K562 (cell line): ENCODE data around the gene CCND3. TPM values are rescaled to one million over a fixed set of nuclear protein-coding genes. Genes with fewer than 3 reads are reported as not detected.

Source experiments
- CBX8 ChIP-seq: fragments of 200-600 bp; sonication (generic); IDR thresholded peaks from 2 replicates; pipeline ENCODE4 v1.6.1; 2012; ENCODE audit warnings: borderline replicate concordance, mixed run types, low read depth, mild to moderate bottlenecking, moderate library complexity, mixed read lengths, low read length, control low read depth, inconsistent platforms; ENCODE audit not compliant: poor library complexity, severe bottlenecking; ENCODE audit errors: extremely low read depth
- DDX20 ChIP-seq: fragments of 450-650 bp; IDR thresholded peaks from 2 replicates; pipeline ENCODE4 v1.6.1; 2016; ENCODE audit warnings: missing genetic modification characterization, low read depth, mild to moderate bottlenecking, missing compliant biosample characterization, moderate library complexity
- ESRRA ChIP-seq: fragments of 450-650 bp; IDR thresholded peaks from 2 replicates; pipeline ENCODE4 v1.6.1; 2014; ENCODE audit warnings: low read depth, mild to moderate bottlenecking, moderate library complexity, borderline replicate concordance
- GATAD2B ChIP-seq: fragments of 450-650 bp; IDR thresholded peaks from 2 replicates; pipeline ENCODE4 v1.6.1; 2017; ENCODE audit warnings: mild to moderate bottlenecking, borderline replicate concordance
- HMG20A ChIP-seq: fragments of 450-650 bp; formaldehyde crosslinking; conservative IDR thresholded peaks from 2 replicates; pipeline ENCODE4 v1.4.0; 2020; ENCODE audit warnings: mild to moderate bottlenecking, mixed read lengths
- KDM4B ChIP-seq, 2 experiments: fragments of 450-650 bp in 1 of 2; sonication (generic) in 1 of 2; IDR thresholded peaks; 2 replicates each; pipeline ENCODE4 v1.6.1; 2016 to 2017; ENCODE audit warnings: borderline replicate concordance in 2 of 2, antibody characterized with exemption in 1 of 2, low read depth in 1 of 2, mild to moderate bottlenecking in 1 of 2
- MEF2A ChIP-seq: IDR thresholded peaks from 2 replicates; pipeline ENCODE4 v1.6.1; 2011; ENCODE audit warnings: low read depth, mild to moderate bottlenecking, low read length, moderate library complexity; ENCODE audit not compliant: control insufficient read depth
- NCOA2 ChIP-seq, 2 experiments: fragments of 450-650 bp; IDR thresholded peaks; 2 replicates each; pipeline ENCODE4 v1.6.1; 2018; ENCODE audit warnings: mild to moderate bottlenecking in 2 of 2, moderate library complexity in 1 of 2; ENCODE audit not compliant: partially characterized antibody in 2 of 2
- PRMT5 ChIP-seq: sonication (generic); formaldehyde crosslinking; IDR thresholded peaks from 2 replicates; pipeline ENCODE4 v1.5.0; 2020; ENCODE audit warnings: missing genetic modification reagents
- SAFB2 ChIP-seq: fragments of 200-400 bp; formaldehyde crosslinking; IDR thresholded peaks from 2 replicates; pipeline ENCODE4 v1.6.1; 2018; ENCODE audit warnings: borderline replicate concordance, low read length, low read depth, moderate library complexity; ENCODE audit not compliant: severe bottlenecking
- SMAD1 ChIP-seq: fragments of 150-350 bp; IDR thresholded peaks from 2 replicates; pipeline ENCODE4 v1.6.1; 2014; ENCODE audit warnings: low read length, low read depth; ENCODE audit not compliant: partially characterized antibody
- SMAD4 ChIP-seq: fragments of 250-450 bp; sonication (Bioruptor Pico); conservative IDR thresholded peaks from 2 replicates; pipeline ENCODE4 v1.8.0; 2021; ENCODE audit warnings: inconsistent platforms, mild to moderate bottlenecking, moderate library complexity
- TAL1 ChIP-seq: fragments of 450-650 bp; IDR thresholded peaks from 2 replicates; pipeline ENCODE4 v1.6.1; 2016; ENCODE audit warnings: mild to moderate bottlenecking
- U2AF2 ChIP-seq: fragments of 200-400 bp; formaldehyde crosslinking; optimal IDR thresholded peaks from 2 replicates; pipeline ENCODE3; 2017; ENCODE audit warnings: low read depth, mild to moderate bottlenecking, low read length
- ZFX ChIP-seq: sonication (generic); formaldehyde crosslinking; IDR thresholded peaks from 2 replicates; pipeline ENCODE4 v1.8.0; 2022; ENCODE audit warnings: mild to moderate bottlenecking, missing genetic modification reagents, moderate library complexity
- ZHX1 ChIP-seq: fragments of 150-350 bp; conservative IDR thresholded peaks from 2 replicates; pipeline ENCODE4 v1.6.1; 2014; ENCODE audit warnings: low read length
- ZNF24 ChIP-seq: fragments of 450-650 bp; IDR thresholded peaks from 2 replicates; pipeline ENCODE4 v1.6.1; 2016
- ZNF699 ChIP-seq: fragments of 250-450 bp; sonication (Bioruptor Pico); IDR thresholded peaks from 2 replicates; pipeline ENCODE4 v1.8.0; 2021; ENCODE audit warnings: mild to moderate bottlenecking, moderate library complexity; ENCODE audit not compliant: insufficient replicate concordance
- ZNF766 ChIP-seq: fragments of 200-800 bp; sonication (Bioruptor generic); conservative IDR thresholded peaks from 2 replicates; pipeline ENCODE4 v1.6.1; 2016; ENCODE audit warnings: missing genetic modification characterization, missing compliant biosample characterization
- polyA plus RNA-seq, 8 experiments: library from polyadenylated mRNA; depleted of rRNA in 4 of 8; stranded (reverse) in 5 of 8; unstranded in 3 of 8; fragments of >200 nt; fragmentation: Nextera tagmentation in 2 of 8; fragmentation: Illumina TruSeq in 1 of 8; extraction: Ambion mirVana in 2 of 8; extraction: Trizol in 1 of 8; gene quantifications; 2 replicates each; pipeline versions ENCODE4 v1.2.1 to v1.2.3, GENCODE V29; 2011 to 2014; ENCODE audit warnings: inconsistent platforms in 1 of 8, missing spikeins in 1 of 8
- total RNA-seq, 7 experiments: library from RNA; depleted of rRNA in 6 of 7; stranded (reverse); fragments of >200 nt in 6 of 7; fragmentation: Illumina TruSeq in 2 of 7; extraction: Trizol in 2 of 7; gene quantifications; 2 replicates each; pipeline versions ENCODE4 v1.2.1 to v1.2.3, GENCODE V29; 2011 to 2021; ENCODE audit warnings: low replicate concordance in 1 of 7
- TF ChIP-seq, protein P1 (sequence below): fragments of 450-650 bp; formaldehyde crosslinking; conservative IDR thresholded peaks from 2 replicates; pipeline ENCODE4 v1.4.0; 2022; ENCODE audit warnings: mild to moderate bottlenecking, missing genetic modification characterization

Gene CCND3
- total and polyA plus RNA-seq, 9 of the 15 experiments (the other 6 are each of a cell fraction or from before 2014, with no cell fraction given), result 21.5 to 204 (median 97.4) TPM

DNA sequence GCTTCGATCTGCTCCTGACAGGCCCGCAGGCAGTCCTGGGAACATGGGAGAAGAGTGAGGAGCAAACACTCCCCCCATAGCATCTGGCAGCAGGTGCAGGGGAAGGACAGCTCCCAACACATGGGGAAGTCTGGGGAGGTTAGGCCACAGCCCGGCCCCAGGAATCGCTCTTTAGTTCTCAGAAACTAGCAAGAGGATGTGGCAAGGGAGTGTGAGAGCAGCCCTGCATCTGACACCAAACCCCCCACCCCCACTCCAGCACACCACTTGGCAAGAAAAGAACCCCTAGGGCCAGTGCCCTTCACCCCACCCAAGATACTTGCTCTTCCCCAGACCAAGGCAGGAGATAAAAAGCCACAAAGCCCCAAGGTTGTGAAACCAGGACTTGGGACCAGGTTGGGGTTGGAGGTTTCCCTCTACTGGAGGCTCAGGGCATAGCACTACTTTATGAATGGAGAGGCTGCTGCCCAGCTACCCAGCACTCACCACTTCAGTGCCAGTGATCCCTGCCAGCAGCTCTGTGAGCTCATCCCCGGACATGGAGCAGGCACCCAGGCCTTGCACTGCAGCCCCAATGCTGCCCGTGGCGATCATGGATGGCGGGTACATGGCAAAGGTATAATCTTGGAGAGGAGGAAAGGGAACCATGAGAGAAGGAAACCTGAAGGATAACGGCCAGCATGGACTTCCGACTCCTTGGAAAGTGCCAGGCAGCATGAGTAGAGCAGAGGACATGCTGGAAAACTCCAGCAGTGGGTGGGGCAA is 5.4 kb downstream of the CCND3 start (continued):
- TF ChIP-seq KDM4B (IDR thresholded peaks at IDR 0.05; ENCODE audit: borderline replicate concordance in 2 of 2, low read depth in 1 of 2) (0 out of 4 replicates have a peak, but pooled peaks of 1 of the 2 experiments have one; percentile 25), U2AF2 (no peak), ZHX1 (no peak), ZNF24 (no peak; the same call in 1 of the 2 replicates), GATAD2B (peak; percentile 80; the same call in 1 of the 2 replicates), NCOA2 (IDR thresholded peaks at IDR 0.05; ENCODE audit: partially characterized antibody in 2 of 2) (no peak), HMG20A (no peak), SMAD1 (peak; percentile 74), ZNF699 (CRISPR knock-in tag) (no peak), ZFX (CRISPR knock-in tag) (no peak), ZNF766 (peak; percentile 91; the same call in 1 of the 2 replicates), SMAD4 (CRISPR knock-in tag) (peak; percentile 91), CBX8 (no peak), MEF2A (0 out of 2 replicates have a peak, but pooled peaks have one; percentile 41), DDX20 (tag) (no peak), SAFB2 (no peak), PRMT5 (CRISPR knock-in tag) (no peak), ESRRA (peak; percentile 92; the same call in 1 of the 2 replicates), TAL1 (peak; percentile 56)
- TF ChIP-seq, protein P1, sequence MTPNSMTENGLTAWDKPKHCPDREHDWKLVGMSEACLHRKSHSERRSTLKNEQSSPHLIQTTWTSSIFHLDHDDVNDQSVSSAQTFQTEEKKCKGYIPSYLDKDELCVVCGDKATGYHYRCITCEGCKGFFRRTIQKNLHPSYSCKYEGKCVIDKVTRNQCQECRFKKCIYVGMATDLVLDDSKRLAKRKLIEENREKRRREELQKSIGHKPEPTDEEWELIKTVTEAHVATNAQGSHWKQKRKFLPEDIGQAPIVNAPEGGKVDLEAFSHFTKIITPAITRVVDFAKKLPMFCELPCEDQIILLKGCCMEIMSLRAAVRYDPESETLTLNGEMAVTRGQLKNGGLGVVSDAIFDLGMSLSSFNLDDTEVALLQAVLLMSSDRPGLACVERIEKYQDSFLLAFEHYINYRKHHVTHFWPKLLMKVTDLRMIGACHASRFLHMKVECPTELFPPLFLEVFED (CRISPR knock-in tag), result 0 out of 2 replicates have a peak, but pooled peaks have one; percentile 6
